Purkinje cell (primary cell): ENCODE results near the gene UBTF. TPM values are rescaled to one million over a fixed set of nuclear protein-coding genes. Genes with fewer than 3 reads are reported as not detected.

Experiments used
- polyA plus RNA-seq: library from polyadenylated mRNA; unstranded; fragments of >200 nt; fragmentation: Nextera tagmentation; gene quantifications from 2 replicates; pipeline ENCODE4 v1.2.1, GENCODE V29; 2014

The UBTF gene, protein sequence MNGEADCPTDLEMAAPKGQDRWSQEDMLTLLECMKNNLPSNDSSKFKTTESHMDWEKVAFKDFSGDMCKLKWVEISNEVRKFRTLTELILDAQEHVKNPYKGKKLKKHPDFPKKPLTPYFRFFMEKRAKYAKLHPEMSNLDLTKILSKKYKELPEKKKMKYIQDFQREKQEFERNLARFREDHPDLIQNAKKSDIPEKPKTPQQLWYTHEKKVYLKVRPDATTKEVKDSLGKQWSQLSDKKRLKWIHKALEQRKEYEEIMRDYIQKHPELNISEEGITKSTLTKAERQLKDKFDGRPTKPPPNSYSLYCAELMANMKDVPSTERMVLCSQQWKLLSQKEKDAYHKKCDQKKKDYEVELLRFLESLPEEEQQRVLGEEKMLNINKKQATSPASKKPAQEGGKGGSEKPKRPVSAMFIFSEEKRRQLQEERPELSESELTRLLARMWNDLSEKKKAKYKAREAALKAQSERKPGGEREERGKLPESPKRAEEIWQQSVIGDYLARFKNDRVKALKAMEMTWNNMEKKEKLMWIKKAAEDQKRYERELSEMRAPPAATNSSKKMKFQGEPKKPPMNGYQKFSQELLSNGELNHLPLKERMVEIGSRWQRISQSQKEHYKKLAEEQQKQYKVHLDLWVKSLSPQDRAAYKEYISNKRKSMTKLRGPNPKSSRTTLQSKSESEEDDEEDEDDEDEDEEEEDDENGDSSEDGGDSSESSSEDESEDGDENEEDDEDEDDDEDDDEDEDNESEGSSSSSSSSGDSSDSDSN
- 5.1 and 7.0 TPM in 2 replicates for polyA plus RNA-seq

DNA sequence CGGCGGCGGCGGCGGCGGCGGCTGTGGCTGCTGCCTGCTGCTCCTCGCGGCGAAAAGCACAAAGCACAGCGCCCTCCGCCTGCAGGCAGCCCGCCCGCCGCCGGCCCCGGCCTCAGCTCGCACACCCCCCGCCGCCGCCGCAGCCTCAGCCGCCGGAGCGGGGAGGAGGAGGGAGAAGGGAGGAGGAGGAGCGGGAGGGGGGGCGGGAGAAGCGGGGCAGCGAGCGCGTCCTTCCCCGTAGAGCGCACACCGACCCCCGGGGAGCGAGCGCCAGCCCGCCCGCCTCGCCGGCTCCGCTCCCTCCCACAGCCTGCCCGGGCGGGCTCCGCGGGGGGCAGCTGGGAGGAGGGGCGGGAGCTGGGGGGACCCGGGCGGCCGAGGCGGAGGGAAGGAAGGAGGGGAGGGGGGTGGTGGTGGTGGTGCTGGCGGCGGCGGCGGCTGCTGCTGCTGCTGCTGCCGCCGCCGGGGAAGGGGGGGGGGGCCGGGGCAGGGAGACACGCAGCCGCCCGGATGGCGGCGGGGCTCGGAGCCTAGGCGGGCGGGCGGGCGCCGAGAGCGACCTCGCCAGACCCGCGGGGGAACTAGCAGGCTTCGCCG, at the start of gene UBTF:
TSS of gene UBTF (minus strand) at position 60 of the 597 bp plus-strand sequence. CDS start 1,446 bp downstream, outside the sequence.

DNA sequence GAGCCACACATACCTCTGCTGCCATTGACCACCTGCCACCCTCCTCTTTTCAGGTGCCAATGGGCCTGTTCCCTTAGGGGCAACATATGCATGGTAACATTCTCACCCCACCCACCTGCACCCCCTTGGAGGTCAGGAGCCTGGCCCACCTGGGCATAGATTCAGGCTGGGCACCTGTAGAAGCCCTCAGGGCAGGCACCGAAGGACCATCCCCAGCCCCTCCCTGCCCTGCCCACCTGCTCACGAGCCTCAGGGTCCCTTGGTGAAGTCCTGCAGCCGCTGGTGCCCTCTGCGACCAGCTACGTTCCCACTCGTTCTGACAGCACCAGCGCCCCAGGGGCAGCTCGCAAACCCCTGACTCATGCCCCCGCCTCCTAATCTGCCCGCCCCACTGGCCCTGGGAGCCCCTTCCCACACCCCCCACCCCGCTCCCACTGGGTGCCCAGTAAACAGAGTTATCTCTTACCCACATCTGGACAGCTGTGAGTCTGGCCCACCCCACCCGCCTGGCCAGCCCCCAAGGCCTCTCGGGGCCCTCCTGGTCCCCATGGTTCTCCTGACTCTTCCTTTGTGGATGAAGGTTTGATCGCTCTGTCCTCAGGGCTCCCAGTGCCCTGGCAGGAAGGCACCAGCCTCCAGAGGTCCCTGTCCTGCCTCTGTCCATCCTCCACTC, 48.5 kb upstream of the UBTF start, which contains the start of gene SLC4A1:
TSS of gene SLC4A1 (minus strand) at position 318 of the 673 bp plus-strand sequence. CDS start 5,269 bp downstream, outside the sequence.

DNA sequence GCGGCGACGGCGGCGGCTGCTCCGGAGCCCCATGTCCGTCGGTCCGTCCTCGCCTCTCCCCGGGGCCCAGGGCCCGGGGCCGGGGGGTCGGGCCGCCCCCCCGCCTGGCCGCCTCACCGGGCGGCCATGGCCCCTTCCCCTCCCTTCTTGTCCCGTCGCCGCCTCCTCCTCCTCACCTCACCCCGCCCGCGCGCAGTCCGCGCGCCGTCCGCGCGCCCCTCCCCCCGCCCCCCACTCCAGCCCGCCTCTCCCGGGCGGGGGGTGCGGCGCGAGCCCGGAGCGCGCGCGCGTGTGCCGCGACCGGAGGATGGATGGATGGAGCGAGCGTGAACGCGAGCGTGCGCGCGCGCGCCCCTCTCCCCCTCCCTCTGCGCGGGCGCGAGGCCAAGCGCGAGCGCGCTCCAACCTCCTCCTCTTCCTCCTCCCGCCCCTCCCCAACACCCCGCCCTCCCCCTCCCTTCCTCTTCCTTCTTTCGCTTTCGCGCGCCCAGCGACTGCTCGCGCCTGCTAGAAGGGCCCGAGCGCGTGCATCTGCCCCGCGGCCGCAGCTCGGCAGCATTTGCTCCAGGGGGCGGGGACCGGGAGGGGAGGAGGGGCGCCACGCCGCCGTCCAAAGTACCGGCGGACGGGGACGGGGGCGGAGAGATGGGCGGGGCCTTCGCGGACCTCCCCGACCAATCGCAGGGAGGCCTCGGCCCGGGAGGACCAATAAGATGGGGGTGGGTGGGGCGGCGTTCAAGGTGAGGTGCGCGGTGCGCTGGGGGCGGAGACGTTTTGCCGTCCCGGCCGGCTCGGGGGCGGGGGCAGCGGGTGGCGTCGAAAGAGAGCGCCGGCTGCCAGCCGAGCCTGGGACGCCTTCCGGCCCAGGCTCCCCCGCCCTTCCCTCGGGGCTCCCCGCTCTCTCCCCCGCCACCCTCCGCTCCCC, 19.7 kb downstream of the UBTF start, which contains the start of gene ATXN7L3:
TSS of gene ATXN7L3 (minus strand) at position 332 of the 925 bp plus-strand sequence. CDS start 1,814 bp downstream, outside the sequence.

DNA sequence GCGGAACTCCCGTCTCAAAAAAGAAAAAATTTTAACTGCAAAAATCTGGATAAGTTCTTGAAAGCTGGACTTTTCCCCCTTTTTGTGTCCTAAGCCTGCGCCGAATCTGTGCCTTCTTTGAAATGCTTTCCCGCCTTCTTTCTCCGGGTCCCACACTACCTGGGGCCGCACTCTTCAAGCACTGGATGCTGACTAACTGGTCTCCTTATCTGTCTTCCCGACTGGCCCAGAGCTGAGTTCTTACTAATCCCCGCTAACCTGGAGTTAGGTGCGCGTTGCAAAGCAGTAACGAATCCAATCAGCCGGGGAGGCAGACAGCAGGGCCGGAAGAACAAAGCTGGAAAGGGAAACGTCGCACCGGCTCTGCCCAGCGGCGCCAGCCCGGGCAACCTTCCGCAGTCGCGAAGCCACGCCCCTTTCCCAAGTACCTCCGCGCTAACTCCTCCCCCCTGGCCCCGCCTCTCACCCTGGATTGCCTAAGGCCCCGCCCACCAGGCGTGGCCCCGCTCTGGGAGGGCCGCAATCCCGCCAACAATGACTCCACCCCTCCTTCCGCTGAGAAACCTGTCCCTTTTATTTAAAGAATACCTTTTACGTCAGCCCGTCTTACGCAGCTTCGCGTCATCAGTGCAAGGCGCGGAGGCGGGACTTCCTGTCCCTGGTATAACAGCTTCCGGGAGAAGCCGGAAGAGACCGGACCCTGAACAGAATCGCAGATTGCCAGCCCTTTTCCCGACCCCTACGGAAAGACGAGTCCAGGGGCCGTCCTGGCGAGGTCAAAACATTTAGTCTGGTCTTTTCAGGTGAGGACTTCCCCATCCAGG, 33.0 kb downstream of the UBTF start, which contains the start of gene TMUB2:
TSS of gene TMUB2 (plus strand) at position 666 of the 824 bp plus-strand sequence. CDS start 737 bp downstream, outside the sequence.

DNA sequence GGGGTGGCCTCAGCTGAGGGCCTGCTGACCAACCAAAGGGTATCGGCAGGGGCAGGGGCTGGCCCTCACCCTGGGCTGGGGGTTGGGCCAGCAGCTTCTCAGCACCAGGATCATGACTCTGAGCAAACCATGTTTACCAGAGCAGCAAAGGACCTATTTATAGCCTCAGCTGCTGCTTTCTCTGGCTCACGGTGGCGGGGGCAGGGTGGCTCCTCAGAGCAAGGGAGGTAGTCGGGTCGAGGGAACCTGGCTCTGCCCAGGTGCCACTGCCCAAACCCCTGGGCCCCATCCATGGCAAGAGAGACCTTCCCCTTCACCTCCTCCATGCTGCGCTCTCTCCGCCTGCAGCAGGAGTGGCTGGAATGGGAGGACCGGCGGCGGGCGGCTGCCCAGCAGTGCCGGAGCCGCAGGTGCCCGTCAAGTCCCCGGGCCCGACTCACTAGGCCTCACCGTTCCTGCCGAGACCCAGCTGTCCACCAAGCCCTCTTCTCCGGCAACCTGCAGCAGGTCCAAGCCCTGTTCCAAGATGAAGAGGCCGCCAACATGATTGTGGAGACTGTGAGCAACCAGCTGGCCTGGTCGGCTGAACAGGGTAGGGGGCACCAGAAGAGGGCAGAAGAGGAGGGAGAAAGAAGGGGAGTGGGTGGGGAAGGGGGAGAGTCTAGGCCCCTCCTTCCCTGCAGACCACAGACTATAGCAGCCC, 48.8 kb downstream of the UBTF start, which contains the start of gene ASB16:
TSS of gene ASB16 (plus strand) at position 206 of the 703 bp plus-strand sequence. CDS start at position 292, 86 bp downstream.

Other genes with a start within 250 kb of the UBTF start
- gene NAGS, start 215.1 kb downstream of the UBTF start, polyA plus RNA-seq, result not detected in 2 replicates
- gene TMEM101, start 204.7 kb downstream of the UBTF start, polyA plus RNA-seq, result 12.3 and 23.1 TPM in 2 replicates
- gene LSM12, start 153.0 kb downstream of the UBTF start, polyA plus RNA-seq, result 20.8 and 42.8 TPM in 2 replicates
- 57.5 and 128 TPM in 2 replicates for gene G6PC3, start 148.9 kb downstream of the UBTF start, polyA plus RNA-seq
- 1.7 and 4.2 TPM in 2 replicates for gene HDAC5, start 96.0 kb downstream of the UBTF start, polyA plus RNA-seq
- 0.20 and 1.3 TPM in 2 replicates for gene HROB, start 77.7 kb downstream of the UBTF start, polyA plus RNA-seq
- gene ASB16, start 49.0 kb downstream of the UBTF start, polyA plus RNA-seq, result not detected in 2 replicates
- gene TMUB2, start 32.7 kb downstream of the UBTF start, polyA plus RNA-seq, result 12.4 and 24.1 TPM in 2 replicates
- 0.93 and 1.9 TPM in 2 replicates for gene ATXN7L3, start 19.8 kb downstream of the UBTF start, polyA plus RNA-seq
- gene SLC4A1, start 48.5 kb upstream of the UBTF start, polyA plus RNA-seq, result not detected in 2 replicates
- 40.9 and 41.5 TPM in 2 replicates for gene RUNDC3A, start 88.9 kb upstream of the UBTF start, polyA plus RNA-seq
- 5.0 and 6.5 TPM in 2 replicates for gene SLC25A39, start 105.1 kb upstream of the UBTF start, polyA plus RNA-seq
- gene GRN, start 125.6 kb upstream of the UBTF start, polyA plus RNA-seq, result 22.6 and 29.9 TPM in 2 replicates
- 0.27 and 0.59 TPM in 2 replicates for gene FAM171A2, start 144.2 kb upstream of the UBTF start, polyA plus RNA-seq
- not detected in 2 replicates for gene ITGA2B, start 170.0 kb upstream of the UBTF start, polyA plus RNA-seq